DLD1 (cell line): ENCODE measurements around the gene LMTK2.

Experiments
- in situ Hi-C: cut with HindIII; loops from 2 replicates; pipeline ENCODE4 v1.10.0; 2017; ENCODE audit warnings: low sequenced_read_pairs

LMTK2 gene

DNA sequence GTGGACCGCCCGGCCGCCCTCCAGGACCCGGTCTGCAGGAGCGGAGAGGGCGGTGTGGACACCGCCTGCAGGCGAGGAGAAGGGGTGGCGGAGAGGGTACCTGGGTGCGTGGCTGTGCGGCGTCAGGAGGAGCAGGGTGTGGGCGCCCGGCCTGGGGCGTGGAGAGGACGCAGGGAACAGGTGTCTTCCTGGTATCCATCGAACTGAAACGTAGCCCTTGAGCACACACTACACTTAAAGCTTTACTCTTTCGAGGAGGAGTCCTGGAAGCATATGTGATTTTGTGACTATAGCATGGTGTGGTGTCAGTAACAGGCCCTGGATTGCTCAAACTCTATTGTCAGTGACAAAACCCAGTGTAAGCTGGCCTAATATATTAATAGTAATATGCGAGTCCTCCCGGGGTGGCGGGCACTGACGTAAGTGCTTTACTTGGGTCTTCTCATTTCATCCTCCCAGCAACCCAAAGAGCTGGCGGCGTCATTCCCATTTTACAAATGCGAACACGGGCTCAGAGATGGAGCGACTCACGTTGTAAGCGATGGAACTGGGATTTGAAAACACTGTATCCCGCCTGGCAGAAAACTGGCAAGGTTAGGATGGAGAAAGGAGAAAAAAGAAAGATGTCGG, 145.9 kb downstream of the LMTK2 start:
- in situ Hi-C loops, result no loop called here

DNA sequence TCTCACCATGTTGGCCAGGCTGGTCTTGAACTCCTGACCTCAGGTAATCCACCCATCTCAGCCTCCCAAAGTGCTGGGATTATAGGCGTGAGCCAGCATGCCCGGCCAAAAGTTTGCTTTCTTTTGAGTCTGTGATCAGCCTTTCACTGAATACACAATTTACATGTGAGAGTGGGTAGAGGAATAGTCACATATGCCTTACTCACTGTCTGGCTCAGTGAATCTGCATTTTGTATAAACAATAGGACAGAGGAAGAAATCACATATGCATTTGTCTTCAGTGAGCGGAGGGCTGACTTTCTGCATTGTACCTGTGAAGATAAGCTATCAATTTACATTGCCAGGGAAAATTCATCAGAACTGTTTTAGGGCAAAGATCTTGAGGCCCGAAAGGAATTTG, 147.9 kb downstream of the LMTK2 start:
- in situ Hi-C loops, result no loop called here

DNA sequence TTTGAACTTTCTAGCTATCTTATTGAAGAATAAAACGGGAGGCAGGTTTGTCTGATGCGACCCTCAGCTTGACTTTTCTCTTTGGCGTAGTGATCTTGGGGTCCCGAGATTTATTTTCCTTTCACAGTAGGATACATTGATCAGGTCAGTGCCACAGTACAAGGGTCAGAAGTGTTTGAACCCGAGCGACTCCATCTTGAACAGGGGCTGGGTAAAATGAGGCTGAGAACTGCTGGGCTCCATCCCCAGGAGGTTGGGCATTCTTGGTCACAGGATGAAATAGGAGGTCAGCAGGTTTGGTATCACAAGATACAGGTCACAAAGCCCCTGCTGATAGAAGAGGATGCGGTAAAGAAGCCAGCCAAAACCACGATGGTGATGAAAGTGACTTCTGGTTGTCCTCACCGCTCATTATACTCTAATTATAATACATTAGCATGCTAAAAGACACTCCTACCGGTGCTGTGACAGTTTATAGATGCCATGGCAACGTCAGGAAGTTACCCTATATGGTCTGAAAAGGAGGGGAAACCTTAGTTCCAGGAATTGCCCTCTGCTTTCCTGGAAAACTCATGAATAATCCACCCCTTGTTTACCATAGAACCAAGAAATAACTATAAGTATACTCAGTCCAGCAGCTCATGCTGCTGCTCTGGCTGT, 148.4 kb downstream of the LMTK2 start:
- in situ Hi-C loops, result no loop called here

DNA sequence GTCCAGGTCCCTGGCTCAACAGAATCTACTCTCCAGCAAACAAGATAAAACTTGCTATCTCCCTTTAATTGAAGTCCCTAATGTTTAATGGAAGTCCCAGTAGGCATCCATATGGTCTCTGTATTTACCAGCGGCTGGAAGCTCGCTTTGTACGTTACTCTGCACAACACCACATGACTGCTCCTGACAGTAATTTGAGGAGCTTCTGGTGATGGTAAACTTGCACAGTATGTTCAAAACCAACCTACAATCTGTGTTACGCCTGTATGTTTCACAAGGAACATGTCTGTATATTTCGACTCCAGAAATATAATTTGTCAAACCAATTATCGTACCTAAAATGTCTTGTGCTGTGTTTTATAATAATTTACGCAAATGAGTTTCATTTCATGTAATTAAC, 149.8 kb downstream of the LMTK2 start:
- in situ Hi-C loops, result no loop called here

DNA sequence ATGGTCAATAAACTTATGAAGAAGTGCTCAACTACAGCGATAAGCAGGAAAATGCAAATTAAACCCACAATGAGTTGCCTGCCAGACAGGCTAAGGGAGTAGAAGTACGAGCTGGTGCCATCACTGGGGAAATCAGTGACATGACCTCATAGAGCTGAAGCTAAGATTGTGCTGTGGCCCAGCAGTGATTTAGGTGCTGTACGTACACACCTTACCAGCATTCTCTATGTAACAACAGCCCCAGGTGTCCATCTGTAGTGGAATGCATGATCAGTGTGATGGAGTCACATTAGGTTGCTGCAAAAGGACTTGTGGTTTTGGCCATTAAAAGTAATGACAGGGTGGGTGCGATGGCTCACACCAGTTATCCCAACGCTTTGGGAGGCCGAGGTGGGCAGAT, 151.0 kb downstream of the LMTK2 start:
- in situ Hi-C loops, result no loop called here
